ENCODE measurements around the gene ZNG1A.
"Not testable (repeated sequence)": the region's sequence is repeated elsewhere in the genome, so short reads cannot be mapped to it uniquely, and the experiment has no call there.

ZNG1A gene

DNA sequence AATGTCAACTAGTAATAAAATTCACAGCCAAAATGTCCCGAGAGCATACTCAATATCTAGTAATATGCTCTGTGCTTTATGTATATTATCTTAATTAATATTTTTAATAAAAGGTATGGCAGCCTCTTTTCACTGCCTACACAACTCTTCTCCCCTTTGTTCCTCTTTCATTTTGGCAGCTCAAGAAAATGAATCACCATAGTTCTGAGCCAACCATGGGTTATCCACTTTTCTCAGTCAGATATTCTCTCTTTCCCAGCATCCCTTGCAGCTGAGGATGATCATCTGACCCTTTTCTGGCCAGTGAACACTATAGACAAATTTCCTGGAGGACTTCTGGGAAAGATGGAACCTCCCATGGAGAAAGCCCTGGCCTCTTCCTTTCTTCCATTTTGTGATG is 27.6 kb upstream of the ZNG1A start:
- H3K4me3 ChIP-seq = no peak overlapping the region
- no peak overlapping the region for H3K27ac ChIP-seq

DNA sequence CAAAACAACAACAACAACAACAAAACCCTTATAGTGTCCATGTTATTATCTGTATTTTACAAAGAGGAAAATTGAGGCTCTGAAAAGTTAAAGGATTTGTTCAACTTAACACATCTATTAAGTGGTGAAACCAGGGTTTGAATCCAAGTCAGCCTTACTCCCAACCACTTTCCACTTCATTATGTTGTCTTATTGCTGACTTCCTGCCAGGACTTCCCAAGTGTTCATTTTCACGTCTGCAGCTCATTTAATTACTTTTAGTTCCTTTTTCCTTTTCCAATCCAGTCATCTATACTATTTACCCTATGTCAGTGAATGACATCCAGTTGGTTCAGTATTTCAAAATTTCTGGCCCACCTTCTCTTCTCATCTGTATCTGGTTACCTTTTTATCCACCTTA is 20.7 kb upstream of the ZNG1A start:
- H3K4me3 ChIP-seq = not testable (repeated sequence)

DNA sequence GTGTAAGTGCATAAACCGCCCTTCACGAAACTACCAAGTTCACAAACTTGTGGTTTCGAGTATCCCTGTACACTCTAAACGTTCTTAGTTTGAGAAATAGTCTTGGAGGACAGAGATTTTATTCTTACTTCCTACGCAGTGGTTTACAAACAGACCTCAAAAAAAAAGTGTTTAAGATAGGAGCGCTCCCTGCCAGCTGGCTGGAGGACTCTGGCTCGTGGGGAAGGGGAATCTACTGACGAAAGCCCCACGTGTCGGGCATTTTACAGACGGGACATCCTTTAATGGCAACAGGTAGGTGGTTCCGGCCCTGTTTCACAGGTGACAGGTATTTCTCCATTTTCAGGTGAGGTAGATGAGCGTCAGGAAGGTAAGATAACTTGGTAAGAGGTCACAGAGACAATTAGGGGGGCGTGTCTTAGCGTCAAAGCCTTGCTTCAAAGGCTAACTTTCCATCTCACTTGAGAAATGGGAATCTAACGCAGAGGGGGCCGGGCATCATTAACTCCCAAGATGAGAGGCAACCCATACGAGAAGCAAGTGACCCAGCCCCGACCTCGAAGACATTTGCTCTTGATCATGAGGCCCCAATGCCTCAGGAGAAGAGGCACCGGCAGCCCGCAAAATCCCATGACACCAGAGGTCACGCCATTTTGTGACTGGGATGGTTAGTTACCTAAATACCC is 573 bp downstream of the ZNG1A start:
- H3K4me3 ChIP-seq = peak overlapping the region in 6 of 7 experiments; percentile 13 to 37 (median 23)
- peak overlapping the region in 6 of 21 experiments; percentile 25 to 77 (median 58) for H3K27ac ChIP-seq

More for the DNA sequence above, 20.7 kb upstream of the ZNG1A start:
- not testable (repeated sequence) for H3K27ac ChIP-seq

DNA sequence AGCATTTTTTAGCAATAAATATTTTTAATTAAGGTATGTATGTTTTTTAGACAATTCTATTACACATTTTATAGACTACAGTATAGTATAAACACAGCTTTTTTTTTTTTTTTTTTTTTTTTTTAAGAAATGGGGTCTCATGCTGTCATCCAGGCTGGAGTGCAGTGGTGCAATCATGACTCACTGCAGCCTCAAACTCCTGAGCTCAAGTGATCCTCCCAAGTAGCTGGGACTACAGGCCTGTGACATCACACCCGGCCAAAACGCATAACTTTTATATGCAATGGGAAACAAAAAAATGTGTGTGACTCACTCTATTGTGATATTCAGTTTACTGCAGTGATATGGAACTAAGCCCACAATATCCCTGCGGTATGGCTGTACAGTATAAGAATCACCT is 9.1 kb downstream of the ZNG1A start:
- not testable (repeated sequence) for H3K4me3 ChIP-seq, H3K27ac ChIP-seq

DNA sequence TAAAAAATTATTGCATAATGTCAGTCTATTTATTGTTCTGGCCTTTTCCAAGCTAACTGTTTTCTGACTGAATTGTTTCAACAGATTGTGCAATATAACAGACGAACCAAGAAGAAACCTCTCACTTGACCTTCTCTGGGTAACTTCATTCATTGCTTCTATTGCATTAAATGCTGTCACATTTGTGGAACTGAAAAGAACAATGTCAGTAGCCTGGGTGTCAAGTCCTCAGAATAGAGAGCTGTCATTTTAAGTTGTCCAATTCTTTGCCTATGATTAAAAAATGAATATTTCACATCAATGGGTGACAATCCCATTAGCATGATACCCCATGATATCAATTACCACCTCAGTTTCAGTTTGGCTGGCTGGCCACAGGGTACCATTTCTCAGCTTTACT is 19.0 kb downstream of the ZNG1A start:
- H3K4me3 ChIP-seq, H3K27ac ChIP-seq: not testable (repeated sequence)

DNA sequence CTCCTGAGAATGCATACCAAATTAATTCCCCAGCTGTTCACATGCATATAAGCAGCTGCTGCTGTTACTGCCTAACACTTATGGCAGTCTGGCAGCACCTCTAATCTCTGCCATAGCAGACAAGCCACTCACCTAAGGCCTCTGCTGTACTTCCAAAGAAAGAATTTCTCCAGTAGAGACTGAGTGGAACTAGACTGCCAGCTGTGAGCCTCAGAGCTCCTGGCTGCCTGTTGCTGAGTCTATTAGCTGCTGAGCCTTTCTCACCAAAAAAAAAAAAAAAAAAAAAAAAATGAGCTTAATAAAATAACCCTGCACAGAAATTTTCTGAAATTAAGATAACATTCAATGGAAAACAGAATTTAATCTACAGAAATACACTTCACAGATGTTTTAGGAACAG is 27.7 kb downstream of the ZNG1A start:
- not testable (repeated sequence) for H3K27ac ChIP-seq, H3K4me3 ChIP-seq

DNA sequence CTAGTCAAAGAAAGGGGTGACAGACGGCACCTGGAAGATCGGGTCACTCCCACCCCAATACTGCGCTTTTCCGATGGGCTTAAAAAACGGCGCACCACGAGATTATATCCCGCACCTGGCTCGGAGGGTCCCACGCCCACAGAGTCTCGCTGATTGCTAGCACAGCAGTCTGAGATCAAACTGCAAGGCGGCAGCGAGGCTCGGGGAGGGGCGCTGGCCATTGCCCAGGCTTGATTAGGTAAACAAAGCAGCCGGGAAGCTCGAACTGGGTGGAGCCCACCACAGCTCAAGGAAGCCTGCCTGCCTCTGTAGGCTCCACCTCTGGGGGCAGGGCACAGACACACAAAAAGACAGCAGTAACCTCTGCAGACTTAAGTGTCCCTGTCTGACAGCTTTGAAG is 39.0 kb downstream of the ZNG1A start:
- not testable (repeated sequence) for H3K27ac ChIP-seq, H3K4me3 ChIP-seq

DNA sequence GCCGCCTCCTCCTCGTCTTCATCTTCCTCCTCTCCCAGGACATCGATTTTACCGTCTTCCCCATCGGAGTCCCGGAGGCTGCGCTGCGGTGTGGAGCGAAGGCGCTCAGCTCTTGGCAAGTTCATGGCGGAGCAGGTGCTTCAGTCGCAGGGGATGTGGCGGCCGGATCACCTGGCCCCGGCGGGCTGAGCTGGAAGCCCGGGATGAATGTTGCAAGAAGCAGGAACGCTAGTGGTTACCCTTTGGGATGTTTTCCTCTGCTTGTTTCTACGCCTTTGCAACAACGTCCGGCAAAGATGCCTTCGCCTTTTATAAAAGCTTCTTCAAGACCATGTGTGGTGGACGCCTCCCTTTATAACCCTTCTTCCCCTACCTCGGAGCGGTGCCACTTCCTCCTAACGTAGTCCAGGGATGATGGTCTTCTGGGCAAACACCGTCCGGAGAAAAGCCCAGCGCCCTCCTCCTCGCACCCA is 60.8 kb downstream of the ZNG1A start, which contains the start of gene FOXD4:
Gene FOXD4 (minus strand): TSS at position 423 of the 473 bp plus-strand sequence. CDS start 298 bp downstream, at position 125.
- H3K4me3 ChIP-seq = not testable (repeated sequence)

DNA sequence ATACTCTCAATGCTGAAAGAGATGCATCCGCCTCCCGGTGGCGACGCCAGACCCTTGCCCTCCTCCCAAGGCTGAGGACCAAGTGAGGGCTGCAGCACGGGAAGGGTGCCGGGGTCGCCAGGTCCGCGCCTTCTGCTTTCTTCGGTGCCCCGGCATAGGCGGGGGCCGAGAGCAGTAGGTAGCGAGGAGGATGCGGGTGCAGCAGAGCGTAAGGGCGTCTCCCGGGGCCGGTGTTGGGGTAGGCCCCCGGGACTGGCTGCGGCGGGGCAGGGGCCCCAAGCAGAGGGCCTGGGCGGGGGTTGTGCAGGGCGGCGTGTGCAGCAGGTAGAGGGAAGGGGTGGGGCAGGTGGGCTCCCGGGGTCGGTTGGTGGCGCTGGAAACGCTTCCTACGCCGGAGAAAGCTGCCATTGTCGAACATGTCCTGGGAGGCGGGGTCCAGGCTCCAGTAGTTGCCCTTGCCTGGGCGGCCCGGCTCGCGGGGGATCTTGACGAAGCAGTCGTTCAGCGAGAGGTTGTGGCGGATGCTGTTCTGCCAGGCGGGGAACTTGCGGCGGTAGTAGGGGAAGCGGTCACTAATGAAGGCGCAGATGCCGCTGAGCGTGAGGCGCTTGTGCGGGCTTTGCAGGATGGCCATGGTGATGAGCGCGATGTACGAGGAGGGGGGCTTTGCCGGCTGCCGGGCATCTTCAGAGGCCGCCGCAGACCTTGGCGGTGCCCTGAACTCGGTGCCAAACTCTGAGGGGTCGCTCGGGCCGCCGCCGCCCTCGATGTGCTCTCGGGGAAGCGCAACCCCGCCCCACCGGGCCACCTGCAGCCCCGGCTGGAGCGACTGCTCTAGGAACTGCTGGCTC is 61.5 kb downstream of the ZNG1A start:
- not testable (repeated sequence) for H3K27ac ChIP-seq, H3K4me3 ChIP-seq

More for the DNA sequence above, 60.8 kb downstream of the ZNG1A start, which contains the start of gene FOXD4:
- not testable (repeated sequence) for H3K27ac ChIP-seq

DNA sequence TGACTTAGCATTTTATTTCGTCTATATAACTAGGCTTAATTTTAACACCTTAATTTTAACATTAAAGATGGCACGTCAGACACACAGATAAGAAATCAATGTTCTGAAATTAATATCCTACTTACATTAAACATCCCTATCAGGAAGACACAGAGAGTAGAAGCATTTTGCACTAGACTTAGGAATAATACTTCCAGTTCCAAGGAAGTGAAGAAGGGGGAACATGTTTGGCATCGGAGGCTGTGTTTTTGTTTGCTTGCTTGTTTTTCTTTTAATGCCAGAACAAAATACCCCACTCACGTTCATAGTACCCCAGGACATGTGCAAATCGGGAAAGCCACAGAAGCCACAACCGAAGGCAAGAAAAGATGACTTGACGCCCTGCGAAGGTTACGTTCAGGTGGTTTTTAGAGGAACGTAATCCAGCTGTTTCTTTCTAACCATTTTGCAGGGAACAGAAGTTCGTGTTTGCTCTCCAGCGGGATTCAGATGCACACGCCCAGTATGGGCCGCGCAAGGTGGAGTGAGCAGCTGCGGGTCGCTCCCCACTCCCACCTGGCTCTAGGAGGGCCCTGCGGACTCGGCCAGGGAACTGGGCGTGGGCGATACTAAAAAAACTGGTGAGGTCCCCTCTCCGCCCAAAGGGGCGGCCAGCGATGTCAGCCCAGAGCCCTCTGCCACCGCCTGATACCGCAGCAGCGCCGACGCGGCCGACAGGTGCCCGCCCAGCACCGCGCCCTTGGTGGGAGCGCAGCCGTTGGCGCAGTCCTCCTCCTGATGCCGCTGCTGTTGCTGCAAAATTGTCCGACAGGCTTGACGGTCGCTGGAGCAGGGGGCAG is 62.4 kb downstream of the ZNG1A start:
- not testable (repeated sequence) for H3K4me3 ChIP-seq, H3K27ac ChIP-seq

DNA sequence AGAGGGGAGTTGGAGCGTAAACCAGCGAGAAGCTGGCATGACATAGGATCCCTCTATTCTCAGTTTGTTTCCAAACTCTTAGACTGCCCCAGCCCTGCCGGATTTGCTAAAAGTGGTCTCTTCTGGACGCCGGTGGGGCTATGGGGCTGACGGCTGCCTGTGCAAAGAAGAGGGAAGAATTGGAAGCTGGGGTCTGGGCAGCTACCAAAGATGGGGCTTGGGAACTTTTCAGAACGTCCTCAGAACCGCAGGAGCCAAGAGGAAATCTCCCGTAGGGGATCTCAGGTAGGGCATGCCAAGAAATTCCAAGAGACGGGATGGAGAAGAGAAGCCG is 63.8 kb downstream of the ZNG1A start:
- peak overlapping the region in 1 of 7 experiments; percentile 45 for H3K4me3 ChIP-seq
- not testable (repeated sequence) for H3K27ac ChIP-seq

DNA sequence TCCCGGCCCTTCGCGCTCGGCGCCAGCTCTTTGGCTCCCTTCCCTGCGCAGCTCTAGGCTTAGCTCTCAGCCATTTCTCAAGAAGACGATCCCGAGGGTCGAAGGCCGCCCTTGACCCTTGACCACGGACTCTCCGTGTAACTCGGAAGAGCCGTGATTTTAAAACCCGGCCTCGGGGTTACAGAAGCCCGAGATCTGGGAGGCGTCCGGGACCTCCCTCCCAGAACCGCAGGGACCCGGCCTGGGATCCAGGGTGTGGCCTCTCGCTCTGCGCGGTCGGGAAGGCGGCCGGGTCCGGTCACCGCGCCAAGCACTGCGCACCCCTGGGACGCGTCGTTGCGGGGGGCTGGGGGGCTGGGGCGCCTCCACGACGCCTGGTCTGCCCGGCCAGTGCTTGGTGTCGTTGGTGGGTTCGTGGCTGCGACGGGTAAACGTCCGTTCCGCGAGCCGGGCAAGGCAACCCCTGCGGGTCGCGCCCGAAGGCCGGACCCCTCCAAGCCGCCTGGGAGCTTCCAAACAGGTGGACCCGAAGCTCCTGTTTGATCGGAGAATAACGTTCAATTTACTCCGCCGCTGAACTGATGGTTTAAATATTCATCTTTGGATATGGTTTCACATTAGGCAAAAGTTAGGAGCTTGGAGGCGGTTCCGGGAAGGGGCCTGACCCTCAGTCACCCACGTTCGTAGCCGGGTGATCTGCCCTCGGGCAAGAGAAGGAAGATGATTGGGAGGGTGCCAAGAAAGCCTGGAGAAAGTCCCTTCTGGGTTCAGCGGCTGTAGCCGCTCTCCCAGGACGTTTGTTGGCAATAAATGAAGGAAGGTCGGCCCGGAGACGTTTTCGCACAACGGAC is 64.4 kb downstream of the ZNG1A start:
- H3K27ac ChIP-seq = not testable (repeated sequence)

DNA sequence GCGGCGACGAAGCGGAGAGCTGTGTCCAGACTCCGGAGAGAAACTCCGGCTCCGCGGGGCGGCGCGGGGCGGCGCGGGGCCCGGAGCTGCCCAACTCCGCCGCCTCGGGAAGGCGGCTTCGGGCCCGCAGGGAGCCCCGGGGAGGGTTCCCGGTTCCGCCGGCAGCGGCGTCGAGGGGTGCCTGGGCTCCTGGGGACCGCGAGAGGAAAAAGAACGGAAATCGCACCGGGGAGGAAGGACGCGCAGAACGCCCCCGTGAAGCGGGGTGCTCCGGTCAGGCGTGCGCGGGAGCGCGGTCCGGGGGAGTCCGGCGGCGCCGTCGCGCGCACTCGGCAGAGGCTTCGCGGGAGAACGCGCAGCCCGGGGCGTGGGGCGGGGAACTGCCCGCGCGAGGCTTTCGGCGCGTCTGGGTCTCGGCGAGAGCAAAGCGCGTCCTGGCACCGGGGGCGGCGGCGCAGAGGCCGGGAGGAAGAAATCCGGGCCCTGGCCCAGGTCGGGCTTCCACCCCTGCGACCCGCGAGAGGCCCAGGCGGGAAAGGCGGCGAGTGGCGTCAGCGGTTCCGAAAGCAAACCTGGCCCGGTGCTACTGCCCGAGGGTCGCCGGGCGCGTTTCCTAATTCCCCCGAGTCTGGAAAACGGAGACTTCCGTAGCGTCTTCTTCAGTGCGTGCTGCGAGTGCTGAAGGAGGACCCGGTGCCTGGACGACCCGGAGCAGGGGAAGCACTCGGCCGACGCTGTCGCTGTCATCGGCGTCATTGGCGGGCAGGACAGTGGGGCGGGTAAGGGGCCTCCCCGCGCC is 65.2 kb downstream of the ZNG1A start:
- not testable (repeated sequence) for H3K27ac ChIP-seq

More for the DNA sequence above, 64.4 kb downstream of the ZNG1A start:
- peak overlapping the region; percentile 30 to 47 (median 34) for H3K4me3 ChIP-seq

DNA sequence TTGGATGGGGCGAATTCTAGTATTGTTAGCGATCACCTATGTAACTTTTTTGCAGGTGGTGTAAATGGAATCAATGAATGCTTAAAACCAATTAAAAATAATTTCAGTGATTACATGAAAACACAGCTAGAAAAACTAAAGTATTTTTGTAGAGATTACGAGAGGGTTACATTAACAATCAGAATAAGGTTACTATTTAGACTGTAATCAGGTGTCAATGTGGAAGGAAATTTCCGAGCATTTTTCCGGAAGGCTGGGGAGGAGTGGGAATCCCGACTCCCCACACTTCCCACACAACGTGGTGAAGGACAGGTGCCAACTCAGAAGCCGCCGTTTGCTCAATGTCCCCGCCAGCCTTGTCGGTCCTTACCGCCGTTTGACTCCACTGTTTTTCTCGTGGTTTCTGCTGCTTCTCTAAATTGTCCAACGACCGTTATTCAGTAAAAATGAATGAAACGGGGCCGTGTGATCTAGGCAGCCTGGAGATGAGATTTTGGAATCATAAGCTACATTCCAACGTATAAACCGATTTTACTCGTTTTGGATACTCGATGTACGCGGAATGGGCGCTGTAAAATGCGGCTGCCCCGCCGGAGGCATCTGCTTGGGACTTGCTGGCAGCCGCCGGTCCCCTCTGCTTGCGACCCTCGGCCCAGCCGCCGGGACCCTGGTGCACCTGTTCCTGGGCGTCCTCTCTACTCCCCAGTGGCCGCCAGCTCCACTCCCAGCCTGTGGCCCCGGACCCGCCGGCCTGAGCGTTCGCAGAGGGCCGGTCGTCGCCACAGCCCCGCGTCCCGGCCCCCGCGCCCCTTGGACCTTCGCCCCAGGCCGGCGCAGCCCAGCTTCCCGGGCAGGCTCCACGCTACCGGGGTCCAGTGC is 66.0 kb downstream of the ZNG1A start:
- peak overlapping the region in 3 of 7 experiments; percentile 34 to 47 (median 45) for H3K4me3 ChIP-seq
- not testable (repeated sequence) for H3K27ac ChIP-seq

More for the DNA sequence above, 65.2 kb downstream of the ZNG1A start:
- peak overlapping the region; percentile 30 to 47 (median 34) for H3K4me3 ChIP-seq

DNA sequence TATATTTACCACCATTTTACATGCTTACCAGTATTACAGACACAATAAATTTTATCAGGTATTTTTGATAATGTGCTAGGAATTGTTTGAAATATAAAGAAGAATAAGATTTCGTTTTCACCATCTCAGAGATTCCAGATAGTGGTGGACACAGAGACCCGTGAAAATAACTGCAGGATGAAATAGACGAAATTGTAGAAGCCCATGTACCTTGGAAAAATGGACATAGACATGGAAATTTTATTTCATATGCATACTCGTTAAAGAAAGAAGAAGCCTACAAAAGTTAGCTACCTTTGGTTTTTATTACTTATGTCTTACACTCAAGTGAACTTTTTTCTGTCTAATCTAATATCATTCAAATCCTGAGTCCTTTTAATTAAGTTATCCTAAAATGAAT is 68.2 kb downstream of the ZNG1A start:
- not testable (repeated sequence) for H3K27ac ChIP-seq, H3K4me3 ChIP-seq

DNA sequence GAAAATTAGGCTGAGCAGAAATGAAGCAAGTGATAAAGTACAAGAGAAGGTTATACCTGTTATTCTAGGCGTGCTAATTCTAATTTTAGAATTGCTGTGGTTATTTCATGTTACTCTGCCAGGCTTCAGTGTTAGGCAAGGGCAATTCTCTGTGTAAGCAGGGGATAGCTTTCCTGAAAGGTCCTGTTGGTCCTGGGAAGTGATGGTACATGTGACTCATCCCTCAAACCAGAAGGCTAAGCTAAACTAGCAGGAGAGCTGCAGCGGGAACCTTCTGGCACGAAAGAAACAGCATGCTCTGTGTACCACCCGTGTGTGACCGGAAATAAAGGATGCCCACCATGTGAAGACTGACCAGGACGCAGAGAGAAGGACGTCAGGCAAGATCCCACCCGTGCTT is 69.3 kb downstream of the ZNG1A start:
- not testable (repeated sequence) for H3K4me3 ChIP-seq, H3K27ac ChIP-seq
